ENCODE results near the gene PECR.

DNA sequence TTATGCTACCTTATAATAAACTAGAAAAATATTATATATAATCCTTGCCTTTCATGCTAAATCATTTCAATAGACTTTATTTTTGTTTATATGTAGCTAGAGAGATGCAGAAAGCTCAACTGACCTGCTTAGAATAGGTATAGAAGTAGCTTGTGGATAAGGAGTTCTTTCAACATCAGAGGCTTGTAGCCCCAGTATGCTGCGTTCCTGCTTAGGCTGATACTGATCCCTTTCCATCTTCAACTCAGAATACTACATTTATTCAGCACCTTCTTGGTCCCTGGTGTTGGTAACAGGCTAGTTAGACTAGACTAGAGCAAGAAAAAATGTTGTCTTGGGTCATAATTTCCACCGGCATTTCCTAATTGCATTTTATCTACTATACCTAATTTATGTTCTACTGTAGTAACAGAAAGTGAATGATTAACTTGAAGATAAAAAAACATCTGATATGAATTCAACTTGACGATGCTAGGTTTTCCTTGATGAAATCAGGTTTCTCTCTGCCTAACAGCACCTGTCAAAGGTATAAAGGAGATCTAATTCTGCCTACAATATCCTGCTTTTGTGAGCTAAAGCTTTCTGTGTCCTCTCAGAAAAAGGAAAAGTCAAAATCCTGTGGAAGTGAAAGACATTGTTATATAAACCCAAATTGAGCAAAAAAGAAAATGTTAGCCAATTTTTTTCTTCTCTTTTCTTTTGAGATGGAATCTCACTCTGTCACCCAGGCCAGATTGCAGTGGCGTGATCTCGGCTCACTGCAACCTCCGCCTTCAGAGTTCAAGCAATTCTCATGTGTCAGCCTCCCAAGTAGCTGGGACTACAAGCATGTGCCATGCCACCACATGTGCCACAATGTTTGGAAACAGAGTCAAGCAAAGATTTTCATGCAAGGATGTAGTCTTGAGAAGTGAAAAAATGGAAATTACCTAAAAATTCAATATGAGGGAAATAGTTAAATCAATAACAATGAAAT lies 5.8 kb downstream of the PECR start:
- no peak for TF ChIP-seq POLR2AphosphoS5 (IDR thresholded peaks at IDR 0.05; ENCODE audit: low read depth, low read length)
- TF ChIP-seq SIN3A (IDR thresholded peaks at IDR 0.05; ENCODE audit: borderline replicate concordance, insufficient read depth, low read length), result no peak
- TF ChIP-seq TAF1 (IDR thresholded peaks at IDR 0.05; ENCODE audit: borderline replicate concordance, insufficient read depth, low read length), result no peak
- TF ChIP-seq, protein P1, sequence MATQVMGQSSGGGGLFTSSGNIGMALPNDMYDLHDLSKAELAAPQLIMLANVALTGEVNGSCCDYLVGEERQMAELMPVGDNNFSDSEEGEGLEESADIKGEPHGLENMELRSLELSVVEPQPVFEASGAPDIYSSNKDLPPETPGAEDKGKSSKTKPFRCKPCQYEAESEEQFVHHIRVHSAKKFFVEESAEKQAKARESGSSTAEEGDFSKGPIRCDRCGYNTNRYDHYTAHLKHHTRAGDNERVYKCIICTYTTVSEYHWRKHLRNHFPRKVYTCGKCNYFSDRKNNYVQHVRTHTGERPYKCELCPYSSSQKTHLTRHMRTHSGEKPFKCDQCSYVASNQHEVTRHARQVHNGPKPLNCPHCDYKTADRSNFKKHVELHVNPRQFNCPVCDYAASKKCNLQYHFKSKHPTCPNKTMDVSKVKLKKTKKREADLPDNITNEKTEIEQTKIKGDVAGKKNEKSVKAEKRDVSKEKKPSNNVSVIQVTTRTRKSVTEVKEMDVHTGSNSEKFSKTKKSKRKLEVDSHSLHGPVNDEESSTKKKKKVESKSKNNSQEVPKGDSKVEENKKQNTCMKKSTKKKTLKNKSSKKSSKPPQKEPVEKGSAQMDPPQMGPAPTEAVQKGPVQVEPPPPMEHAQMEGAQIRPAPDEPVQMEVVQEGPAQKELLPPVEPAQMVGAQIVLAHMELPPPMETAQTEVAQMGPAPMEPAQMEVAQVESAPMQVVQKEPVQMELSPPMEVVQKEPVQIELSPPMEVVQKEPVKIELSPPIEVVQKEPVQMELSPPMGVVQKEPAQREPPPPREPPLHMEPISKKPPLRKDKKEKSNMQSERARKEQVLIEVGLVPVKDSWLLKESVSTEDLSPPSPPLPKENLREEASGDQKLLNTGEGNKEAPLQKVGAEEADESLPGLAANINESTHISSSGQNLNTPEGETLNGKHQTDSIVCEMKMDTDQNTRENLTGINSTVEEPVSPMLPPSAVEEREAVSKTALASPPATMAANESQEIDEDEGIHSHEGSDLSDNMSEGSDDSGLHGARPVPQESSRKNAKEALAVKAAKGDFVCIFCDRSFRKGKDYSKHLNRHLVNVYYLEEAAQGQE (IDR thresholded peaks at IDR 0.05; ENCODE audit: insufficient read depth in 1 of 2, low read depth in 2 of 2, low read length in 2 of 2), result no peak
